ENCODE data around the gene NIP7.

GRCh38 chr16:69323415-69323814 is 16.2 kb upstream of the NIP7 start:
- no peak for TF ChIP-seq POLR2A (IDR thresholded peaks at IDR 0.05)
- TF ChIP-seq, protein P1, sequence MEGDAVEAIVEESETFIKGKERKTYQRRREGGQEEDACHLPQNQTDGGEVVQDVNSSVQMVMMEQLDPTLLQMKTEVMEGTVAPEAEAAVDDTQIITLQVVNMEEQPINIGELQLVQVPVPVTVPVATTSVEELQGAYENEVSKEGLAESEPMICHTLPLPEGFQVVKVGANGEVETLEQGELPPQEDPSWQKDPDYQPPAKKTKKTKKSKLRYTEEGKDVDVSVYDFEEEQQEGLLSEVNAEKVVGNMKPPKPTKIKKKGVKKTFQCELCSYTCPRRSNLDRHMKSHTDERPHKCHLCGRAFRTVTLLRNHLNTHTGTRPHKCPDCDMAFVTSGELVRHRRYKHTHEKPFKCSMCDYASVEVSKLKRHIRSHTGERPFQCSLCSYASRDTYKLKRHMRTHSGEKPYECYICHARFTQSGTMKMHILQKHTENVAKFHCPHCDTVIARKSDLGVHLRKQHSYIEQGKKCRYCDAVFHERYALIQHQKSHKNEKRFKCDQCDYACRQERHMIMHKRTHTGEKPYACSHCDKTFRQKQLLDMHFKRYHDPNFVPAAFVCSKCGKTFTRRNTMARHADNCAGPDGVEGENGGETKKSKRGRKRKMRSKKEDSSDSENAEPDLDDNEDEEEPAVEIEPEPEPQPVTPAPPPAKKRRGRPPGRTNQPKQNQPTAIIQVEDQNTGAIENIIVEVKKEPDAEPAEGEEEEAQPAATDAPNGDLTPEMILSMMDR (IDR thresholded peaks at IDR 0.05), result no peak
